HG03439 (cell line): ENCODE results near the gene LRRC23.
"Not testable (repeated sequence)": the region's sequence is repeated elsewhere in the genome, so short reads cannot be mapped to it uniquely, and the experiment has no call there.

Experiments
- ATAC-seq: cut with Tn5 transposase; IDR thresholded peaks from one replicate; pipeline ENCODE4 v1.9.1; 2021; ENCODE audit warnings: mild to moderate bottlenecking, moderate library complexity; ENCODE audit not compliant: unreplicated experiment

The LRRC23 gene

GRCh38 chr12:6899837-6900519 is 4.6 kb upstream of the LRRC23 start:
- ATAC-seq: no peak

GRCh38 chr12:6902448-6902847 is 2.2 kb upstream of the LRRC23 start:
- no peak for ATAC-seq

GRCh38 chr12:6903722-6904121 is 900 bp upstream of the LRRC23 start:
- ATAC-seq: no peak

GRCh38 chr12:6905414-6906040 is 905 bp downstream of the LRRC23 start:
- no peak for ATAC-seq

GRCh38 chr12:6908141-6908540 is 3.5 kb downstream of the LRRC23 start:
- not testable (repeated sequence) for ATAC-seq

GRCh38 chr12:6909421-6910145 is 5.0 kb downstream of the LRRC23 start:
- no peak for ATAC-seq

GRCh38 chr12:6912164-6912935 is 7.7 kb downstream of the LRRC23 start:
- no peak for ATAC-seq

GRCh38 chr12:6914246-6914946 is 9.8 kb downstream of the LRRC23 start, which contains the start of gene ENO2:
TSS of gene ENO2 (plus strand) at chr12:6914580. CDS start at chr12:6915833, 1,253 bp downstream.
- ATAC-seq: peak; percentile 67

GRCh38 chr12:6914947-6915788 is 10.5 kb downstream of the LRRC23 start:
- ATAC-seq: no peak

- no peak for ATAC-seq
These were observed 11.2 kb downstream of the LRRC23 start for GRCh38 chr12:6915789-6916285.

- no peak for ATAC-seq
These were observed 12.0 kb downstream of the LRRC23 start for GRCh38 chr12:6916426-6917200.

- ATAC-seq: no peak
These were observed 13.0 kb downstream of the LRRC23 start for GRCh38 chr12:6917491-6918231.

- no peak for ATAC-seq
These were observed 15.0 kb downstream of the LRRC23 start for GRCh38 chr12:6919588-6919987.

- no peak for ATAC-seq
These were observed 16.9 kb downstream of the LRRC23 start for GRCh38 chr12:6921539-6921938.

GRCh38 chr12:6921996-6922946 is 17.6 kb downstream of the LRRC23 start:
- ATAC-seq: no peak

- no peak for ATAC-seq
These were observed 18.5 kb downstream of the LRRC23 start for GRCh38 chr12:6923003-6923732.
